ENCODE measurements around the gene CCDC178.

DNA sequence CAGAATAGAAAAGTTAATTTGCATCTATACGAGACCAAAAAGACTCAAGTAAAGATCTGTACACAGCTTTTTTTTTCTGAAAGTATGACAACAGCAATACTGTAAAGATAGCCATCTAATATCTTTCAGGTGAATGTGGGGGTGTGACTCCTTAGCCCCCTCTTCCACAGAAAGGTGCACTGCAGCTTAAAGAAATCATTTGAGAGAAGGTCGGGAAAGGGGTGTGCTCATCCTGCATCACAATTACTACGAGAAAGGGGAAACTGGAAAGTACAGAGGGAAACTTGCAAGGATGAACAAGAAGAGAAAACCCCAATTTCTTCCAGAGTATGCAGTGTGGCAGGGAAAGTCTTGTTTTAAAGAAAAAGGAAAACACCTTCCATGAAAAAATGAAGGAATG lies 255.6 kb downstream of the CCDC178 start:
- TF ChIP-seq RAD21 (IDR thresholded peaks at IDR 0.05; ENCODE audit: low read depth) (no peak), NFIC (IDR thresholded peaks at IDR 0.05) (no peak), TAF1 (IDR thresholded peaks at IDR 0.05; ENCODE audit: low read depth) (no peak), TEAD4 (IDR thresholded peaks at IDR 0.05) (no peak), EP300 (IDR thresholded peaks at IDR 0.05; ENCODE audit: borderline replicate concordance) (no peak), FOXM1 (IDR thresholded peaks at IDR 0.05; ENCODE audit: borderline replicate concordance, low read depth) (no peak), CEBPB (IDR thresholded peaks at IDR 0.05) (no peak), YY1 (IDR thresholded peaks at IDR 0.05; ENCODE audit: low read depth) (no peak), EGR1 (IDR thresholded peaks at IDR 0.05) (no peak), TCF12 (IDR thresholded peaks at IDR 0.05; ENCODE audit: low read depth) (no peak), ZBTB7A (IDR thresholded peaks at IDR 0.05; ENCODE audit: low read depth) (no peak)
- TF ChIP-seq, protein P1, sequence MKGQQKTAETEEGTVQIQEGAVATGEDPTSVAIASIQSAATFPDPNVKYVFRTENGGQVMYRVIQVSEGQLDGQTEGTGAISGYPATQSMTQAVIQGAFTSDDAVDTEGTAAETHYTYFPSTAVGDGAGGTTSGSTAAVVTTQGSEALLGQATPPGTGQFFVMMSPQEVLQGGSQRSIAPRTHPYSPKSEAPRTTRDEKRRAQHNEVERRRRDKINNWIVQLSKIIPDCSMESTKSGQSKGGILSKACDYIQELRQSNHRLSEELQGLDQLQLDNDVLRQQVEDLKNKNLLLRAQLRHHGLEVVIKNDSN (IDR thresholded peaks at IDR 0.05) = no peak
- TF ChIP-seq, protein P2, sequence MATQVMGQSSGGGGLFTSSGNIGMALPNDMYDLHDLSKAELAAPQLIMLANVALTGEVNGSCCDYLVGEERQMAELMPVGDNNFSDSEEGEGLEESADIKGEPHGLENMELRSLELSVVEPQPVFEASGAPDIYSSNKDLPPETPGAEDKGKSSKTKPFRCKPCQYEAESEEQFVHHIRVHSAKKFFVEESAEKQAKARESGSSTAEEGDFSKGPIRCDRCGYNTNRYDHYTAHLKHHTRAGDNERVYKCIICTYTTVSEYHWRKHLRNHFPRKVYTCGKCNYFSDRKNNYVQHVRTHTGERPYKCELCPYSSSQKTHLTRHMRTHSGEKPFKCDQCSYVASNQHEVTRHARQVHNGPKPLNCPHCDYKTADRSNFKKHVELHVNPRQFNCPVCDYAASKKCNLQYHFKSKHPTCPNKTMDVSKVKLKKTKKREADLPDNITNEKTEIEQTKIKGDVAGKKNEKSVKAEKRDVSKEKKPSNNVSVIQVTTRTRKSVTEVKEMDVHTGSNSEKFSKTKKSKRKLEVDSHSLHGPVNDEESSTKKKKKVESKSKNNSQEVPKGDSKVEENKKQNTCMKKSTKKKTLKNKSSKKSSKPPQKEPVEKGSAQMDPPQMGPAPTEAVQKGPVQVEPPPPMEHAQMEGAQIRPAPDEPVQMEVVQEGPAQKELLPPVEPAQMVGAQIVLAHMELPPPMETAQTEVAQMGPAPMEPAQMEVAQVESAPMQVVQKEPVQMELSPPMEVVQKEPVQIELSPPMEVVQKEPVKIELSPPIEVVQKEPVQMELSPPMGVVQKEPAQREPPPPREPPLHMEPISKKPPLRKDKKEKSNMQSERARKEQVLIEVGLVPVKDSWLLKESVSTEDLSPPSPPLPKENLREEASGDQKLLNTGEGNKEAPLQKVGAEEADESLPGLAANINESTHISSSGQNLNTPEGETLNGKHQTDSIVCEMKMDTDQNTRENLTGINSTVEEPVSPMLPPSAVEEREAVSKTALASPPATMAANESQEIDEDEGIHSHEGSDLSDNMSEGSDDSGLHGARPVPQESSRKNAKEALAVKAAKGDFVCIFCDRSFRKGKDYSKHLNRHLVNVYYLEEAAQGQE (IDR thresholded peaks at IDR 0.05; ENCODE audit: low read depth) = no peak
- TF ChIP-seq, protein P3, sequence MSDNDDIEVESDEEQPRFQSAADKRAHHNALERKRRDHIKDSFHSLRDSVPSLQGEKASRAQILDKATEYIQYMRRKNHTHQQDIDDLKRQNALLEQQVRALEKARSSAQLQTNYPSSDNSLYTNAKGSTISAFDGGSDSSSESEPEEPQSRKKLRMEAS (IDR thresholded peaks at IDR 0.05) = no peak
